SU-DHL-6 (cell line): Measurements from ENCODE around the gene AP1S1.
"Not testable (repeated sequence)": the region's sequence is repeated elsewhere in the genome, so short reads cannot be mapped to it uniquely, and the experiment has no call there.

Experiments used
- H2AFZ ChIP-seq: fragments of 200-600 bp; sonication (generic); 2 replicates; pipeline ENCODE4 v1.6.1; 2014; ENCODE audit warnings: low read depth, mild to moderate bottlenecking, moderate library complexity, mixed read lengths, antibody characterized with exemption, low read length; ENCODE audit not compliant: severe bottlenecking
- H3F3A ChIP-seq: fragments of 200-600 bp; shearing (Covaris generic); 2 replicates; pipeline ENCODE4 v1.6.0; 2016; ENCODE audit warnings: antibody characterized with exemption, mild to moderate bottlenecking; ENCODE audit not compliant: insufficient read depth
- H3K27ac ChIP-seq: fragments of 200-600 bp; sonication (generic); 2 replicates; pipeline ENCODE4 v1.5.1; 2016; ENCODE audit warnings: low read depth, mild to moderate bottlenecking, low read length, moderate library complexity, mixed read lengths
- H3K27me3 ChIP-seq: fragments of 200-600 bp; sonication (generic), shearing (Covaris generic); 2 replicates; pipeline ENCODE4 v1.6.0; 2014; ENCODE audit warnings: mild to moderate bottlenecking, low read length
- H3K36me3 ChIP-seq: fragments of 200-600 bp; sonication (generic); 2 replicates; pipeline ENCODE4 v1.6.1; 2014; ENCODE audit warnings: mild to moderate bottlenecking, low read length, mixed read lengths
- H3K4me2 ChIP-seq: fragments of 300-600, 200-600 bp; shearing (Covaris generic), sonication (generic); 2 replicates; pipeline ENCODE4 v1.6.0; 2014; ENCODE audit warnings: low read length, low read depth, mild to moderate bottlenecking; ENCODE audit not compliant: poor library complexity, severe bottlenecking
- H3K4me3 ChIP-seq: fragments of 200-600 bp; sonication (generic); 2 replicates; pipeline ENCODE4 v1.5.1; 2014; ENCODE audit warnings: antibody characterized with exemption, low read length, mild to moderate bottlenecking, mixed read lengths; ENCODE audit not compliant: insufficient read depth, poor library complexity, severe bottlenecking
- H3K79me2 ChIP-seq: fragments of 200-600 bp; sonication (generic); 2 replicates; pipeline ENCODE4 v1.6.1; 2014; ENCODE audit warnings: mild to moderate bottlenecking, low read length, moderate library complexity; ENCODE audit not compliant: insufficient read depth
- H3K9ac ChIP-seq: fragments of 200-600 bp; sonication (generic); 2 replicates; pipeline ENCODE4 v1.7.0; 2014; ENCODE audit warnings: mild to moderate bottlenecking, low read length
- H3K9me2 ChIP-seq: fragments of 200-600 bp; sonication (generic); replicated peaks from 2 replicates; pipeline ENCODE4 v1.6.1; 2014; ENCODE audit warnings: low read length; ENCODE audit not compliant: insufficient read depth
- H3K9me3 ChIP-seq: fragments of 200-600 bp; sonication (generic); 2 replicates; pipeline ENCODE4 v1.6.1; 2014; ENCODE audit warnings: low read length, mixed read lengths; ENCODE audit not compliant: insufficient read depth
- H4K20me1 ChIP-seq: fragments of 200-600 bp; sonication (generic); 2 replicates; pipeline ENCODE4 v1.6.1; 2014; ENCODE audit warnings: low read depth, mild to moderate bottlenecking, antibody characterized with exemption, low read length, moderate library complexity, mixed read lengths
- CTCF ChIP-seq: fragments of 200-600 bp; sonication (generic); IDR thresholded peaks from one replicate; pipeline ENCODE4 v1.5.1; 2017; ENCODE audit warnings: antibody characterized with exemption, mild to moderate bottlenecking, low read length, moderate library complexity; ENCODE audit not compliant: insufficient read depth, poor library complexity, severe bottlenecking
- EZH2phosphoT487 ChIP-seq: fragments of 200-600 bp; sonication (generic), shearing (Covaris generic); conservative IDR thresholded peaks from 2 replicates; pipeline ENCODE4 v1.6.1; 2018; ENCODE audit warnings: mild to moderate bottlenecking, antibody characterized with exemption, low read length, moderate library complexity, mixed read lengths

The AP1S1 gene

DNA sequence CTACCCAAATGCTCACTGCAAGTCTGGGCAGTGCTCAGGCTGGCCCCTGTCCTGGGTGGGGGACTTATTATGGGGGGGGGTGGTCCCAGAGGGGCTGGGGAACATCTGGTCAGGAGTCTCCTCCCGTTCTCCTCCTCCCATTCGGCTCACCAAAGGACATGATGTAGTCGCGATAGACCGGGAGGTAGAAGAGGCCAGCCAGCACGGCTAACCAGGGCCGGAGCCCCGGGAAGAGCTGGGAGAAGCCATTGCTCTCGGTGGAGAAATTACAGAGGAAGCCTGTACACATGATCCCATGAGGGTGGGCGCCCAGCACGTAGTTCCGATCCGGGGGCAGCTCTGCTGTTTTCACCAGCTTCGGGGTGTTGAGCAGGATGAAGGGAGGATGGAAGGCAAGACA is 44.2 kb downstream of the AP1S1 start:
- no peaks in the 10 kb centered on the region for H3K36me3 ChIP-seq
- H3K9me2 ChIP-seq, result no peaks in the 10 kb centered on the region
- no peaks in the 10 kb centered on the region for H4K20me1 ChIP-seq
- no peak overlapping the region for H3K9ac ChIP-seq
- H3K27ac ChIP-seq, result no peak overlapping the region
- H3F3A ChIP-seq, result no peaks in the 10 kb centered on the region
- H3K79me2 ChIP-seq, result no peaks in the 10 kb centered on the region
- no peak overlapping the region for H2AFZ ChIP-seq
- TF ChIP-seq EZH2phosphoT487, result no peak
- no peak for TF ChIP-seq CTCF
- H3K4me3 ChIP-seq, result no peak overlapping the region
- H3K4me2 ChIP-seq, result no peak overlapping the region
- no peaks in the 10 kb centered on the region for H3K27me3 ChIP-seq
- H3K9me3 ChIP-seq, result no peaks in the 10 kb centered on the region

GRCh38 chr7:101199522-101199921 is 45.2 kb downstream of the AP1S1 start:
- not testable (repeated sequence) for H3K27me3 ChIP-seq, H3K4me3 ChIP-seq, H3F3A ChIP-seq

DNA sequence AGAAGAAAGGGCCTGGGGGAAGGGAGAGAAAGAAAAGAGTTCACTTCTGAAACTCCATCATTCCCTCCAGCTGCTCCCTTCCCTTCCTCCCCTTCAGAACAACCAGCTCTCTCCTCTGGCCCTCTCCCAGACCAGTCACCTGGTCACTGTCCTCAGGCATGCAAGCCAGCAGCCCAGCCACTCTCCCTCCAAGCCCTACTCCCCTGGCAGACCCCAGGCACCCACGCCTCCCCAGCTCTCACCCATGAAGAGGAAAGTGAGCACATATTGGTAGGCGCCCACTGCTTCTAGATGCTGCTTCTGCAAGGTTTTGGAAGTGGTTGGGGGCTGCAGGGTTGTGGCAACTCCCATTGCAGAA is 46.2 kb downstream of the AP1S1 start:
- Histone ChIP-seq H3F3A (no peaks in the 10 kb centered on the region), H3K9me2 (no peaks in the 10 kb centered on the region), H3K79me2 (no peaks in the 10 kb centered on the region), H3K27me3 (no peaks in the 10 kb centered on the region), H3K36me3 (no peaks in the 10 kb centered on the region), H3K4me3 (no peak overlapping the region), H2AFZ (no peak overlapping the region), H3K4me2 (no peak overlapping the region), H3K9me3 (no peaks in the 10 kb centered on the region), H3K27ac (no peak overlapping the region), H3K9ac (no peak overlapping the region), H4K20me1 (no peaks in the 10 kb centered on the region)
- no peak for TF ChIP-seq EZH2phosphoT487
- TF ChIP-seq CTCF, result no peak

More at GRCh38 chr7:101199522-101199921, 45.2 kb downstream of the AP1S1 start:
- not testable (repeated sequence) for H4K20me1 ChIP-seq, H3K9me2 ChIP-seq, H2AFZ ChIP-seq, H3K9ac ChIP-seq, H3K4me2 ChIP-seq, H3K9me3 ChIP-seq, H3K36me3 ChIP-seq, H3K27ac ChIP-seq, H3K79me2 ChIP-seq

GRCh38 chr7:101200862-101201599 is 46.8 kb downstream of the AP1S1 start, which contains the start of gene MOGAT3:
Gene MOGAT3, minus strand, starts transcription at chr7:101201036. Its CDS starts 182 bp downstream, at chr7:101200854.
- Histone ChIP-seq H3K4me2 (no peak within 1 kb of the TSS), H3K27me3 (no peaks in the 10 kb centered on the region), H4K20me1 (no peaks in the 10 kb centered on the region), H3K27ac (no peak within 1 kb of the TSS), H3K9ac (no peak within 1 kb of the TSS), H3F3A (no peaks in the 10 kb centered on the region), H3K4me3 (no peak within 1 kb of the TSS), H2AFZ (no peak within 1 kb of the TSS), H3K9me3 (no peaks in the 10 kb centered on the region), H3K79me2 (no peaks in the 10 kb centered on the region), H3K36me3 (no peaks in the 10 kb centered on the region), H3K9me2 (no peaks in the 10 kb centered on the region)
- no peak for TF ChIP-seq EZH2phosphoT487
- no peak for TF ChIP-seq CTCF
